ENCODE measurements around the gene SLA2.
A peak's percentile ranks its signal among the peaks of the same experiment; 100 is the strongest.

Gene SLA2

DNA sequence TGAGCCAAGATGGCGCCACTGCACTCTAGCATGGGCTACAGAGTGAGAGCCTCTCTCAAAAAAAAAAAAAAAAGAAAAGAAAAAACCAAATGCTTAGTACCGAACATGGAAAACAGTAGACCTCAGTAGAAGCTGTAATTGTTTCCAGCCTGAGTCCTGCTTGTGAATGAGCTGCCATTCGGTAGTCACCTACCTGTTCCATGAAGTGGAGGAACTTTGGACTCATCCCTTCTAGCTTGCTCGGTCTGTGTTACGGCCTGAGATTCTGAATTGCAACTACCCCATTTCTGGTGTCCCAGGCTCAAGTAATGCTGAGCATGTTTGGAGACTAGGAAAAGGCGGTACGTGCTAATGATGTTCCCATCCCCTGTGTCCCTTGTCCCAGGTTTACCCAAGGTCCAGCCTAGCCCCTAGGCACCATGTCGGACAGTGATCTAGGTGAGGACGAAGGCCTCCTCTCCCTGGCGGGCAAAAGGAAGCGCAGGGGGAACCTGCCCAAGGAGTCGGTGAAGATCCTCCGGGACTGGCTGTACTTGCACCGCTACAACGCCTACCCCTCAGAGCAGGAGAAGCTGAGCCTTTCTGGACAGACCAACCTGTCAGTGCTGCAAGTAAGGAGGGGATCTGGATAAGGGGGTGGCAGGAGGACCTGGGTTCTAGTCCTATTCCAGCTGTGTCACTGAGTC is 67.5 kb downstream of the SLA2 start:
- Histone ChIP-seq H3K79me2 (ENCODE audit: insufficient read depth, low read length) (peaks cover 57% of the 10 kb centered on the region), H3K9ac (ENCODE audit: low read depth, low read length, poor library complexity, severe bottlenecking) (no peak overlapping the region), H3K4me1 (ENCODE audit: insufficient read depth, low read length, poor library complexity, severe bottlenecking) (peaks cover 29% of the 10 kb centered on the region), H4K20me1 (ENCODE audit: insufficient read depth, low read length, poor library complexity, severe bottlenecking) (peaks cover 38% of the 10 kb centered on the region), H3K4me3 (ENCODE audit: low read length, poor library complexity, severe bottlenecking) (no peak overlapping the region), H3F3A (ENCODE audit: low read depth) (no peaks in the 10 kb centered on the region), H3K4me2 (ENCODE audit: low read depth, low read length, poor library complexity, severe bottlenecking) (peak overlapping the region; percentile 11), H3K36me3 (ENCODE audit: insufficient read depth, low read length) (peaks cover 47% of the 10 kb centered on the region; the same call in 1 of the 2 replicates), H3K9me2 (replicated peaks; ENCODE audit: low read depth, low read length) (no peaks in the 10 kb centered on the region), H2AFZ (ENCODE audit: low read length) (no peak overlapping the region), H3K27me3 (ENCODE audit: insufficient read depth, low read length, poor library complexity, severe bottlenecking) (peaks cover 6% of the 10 kb centered on the region), H3K9me3 (ENCODE audit: insufficient read depth, low read depth, low read length) (no peaks in the 10 kb centered on the region)
- TF ChIP-seq, protein P1, sequence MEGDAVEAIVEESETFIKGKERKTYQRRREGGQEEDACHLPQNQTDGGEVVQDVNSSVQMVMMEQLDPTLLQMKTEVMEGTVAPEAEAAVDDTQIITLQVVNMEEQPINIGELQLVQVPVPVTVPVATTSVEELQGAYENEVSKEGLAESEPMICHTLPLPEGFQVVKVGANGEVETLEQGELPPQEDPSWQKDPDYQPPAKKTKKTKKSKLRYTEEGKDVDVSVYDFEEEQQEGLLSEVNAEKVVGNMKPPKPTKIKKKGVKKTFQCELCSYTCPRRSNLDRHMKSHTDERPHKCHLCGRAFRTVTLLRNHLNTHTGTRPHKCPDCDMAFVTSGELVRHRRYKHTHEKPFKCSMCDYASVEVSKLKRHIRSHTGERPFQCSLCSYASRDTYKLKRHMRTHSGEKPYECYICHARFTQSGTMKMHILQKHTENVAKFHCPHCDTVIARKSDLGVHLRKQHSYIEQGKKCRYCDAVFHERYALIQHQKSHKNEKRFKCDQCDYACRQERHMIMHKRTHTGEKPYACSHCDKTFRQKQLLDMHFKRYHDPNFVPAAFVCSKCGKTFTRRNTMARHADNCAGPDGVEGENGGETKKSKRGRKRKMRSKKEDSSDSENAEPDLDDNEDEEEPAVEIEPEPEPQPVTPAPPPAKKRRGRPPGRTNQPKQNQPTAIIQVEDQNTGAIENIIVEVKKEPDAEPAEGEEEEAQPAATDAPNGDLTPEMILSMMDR (conservative IDR thresholded peaks at IDR 0.05; ENCODE audit: low read length), result no peak
- no peak for TF ChIP-seq EZH2phosphoT487 (IDR thresholded peaks at IDR 0.05; ENCODE audit: borderline replicate concordance)

DNA sequence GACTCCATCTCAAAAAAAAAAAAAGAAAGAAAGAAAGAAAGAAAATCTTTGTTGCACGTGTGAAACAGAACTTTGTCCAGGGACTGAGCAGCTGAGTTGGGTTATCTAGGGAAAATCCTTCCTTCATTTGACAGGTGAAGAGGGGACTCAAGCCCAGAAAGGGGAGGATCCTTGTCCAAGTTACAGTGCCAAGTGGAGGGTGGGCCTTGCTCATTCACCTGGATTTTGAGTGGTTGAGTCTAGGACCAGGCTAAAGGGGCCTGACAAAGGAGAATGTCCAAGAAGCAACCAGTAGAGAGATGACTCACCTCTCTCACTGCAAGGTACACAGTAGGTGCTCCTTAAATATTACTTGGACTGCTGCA is 69.9 kb downstream of the SLA2 start:
- Histone ChIP-seq H3K9ac (ENCODE audit: low read depth, low read length, poor library complexity, severe bottlenecking) (no peak overlapping the region), H3K36me3 (ENCODE audit: insufficient read depth, low read length) (peaks cover 26% of the 10 kb centered on the region; the same call in 1 of the 2 replicates), H3K4me2 (ENCODE audit: low read depth, low read length, poor library complexity, severe bottlenecking) (peak overlapping the region; percentile 89), H2AFZ (ENCODE audit: low read length) (no peak overlapping the region), H4K20me1 (ENCODE audit: insufficient read depth, low read length, poor library complexity, severe bottlenecking) (peaks cover 38% of the 10 kb centered on the region), H3K4me1 (ENCODE audit: insufficient read depth, low read length, poor library complexity, severe bottlenecking) (peaks cover 41% of the 10 kb centered on the region), H3K9me2 (replicated peaks; ENCODE audit: low read depth, low read length) (no peaks in the 10 kb centered on the region), H3K4me3 (ENCODE audit: low read length, poor library complexity, severe bottlenecking) (peak overlapping the region; percentile 99), H3K27me3 (ENCODE audit: insufficient read depth, low read length, poor library complexity, severe bottlenecking) (peaks cover 6% of the 10 kb centered on the region), H3K79me2 (ENCODE audit: insufficient read depth, low read length) (peaks cover 57% of the 10 kb centered on the region), H3K9me3 (ENCODE audit: insufficient read depth, low read depth, low read length) (no peaks in the 10 kb centered on the region), H3F3A (ENCODE audit: low read depth) (peaks cover 18% of the 10 kb centered on the region)
- TF ChIP-seq EZH2phosphoT487 (IDR thresholded peaks at IDR 0.05; ENCODE audit: borderline replicate concordance), result no peak
- TF ChIP-seq, protein P1 (conservative IDR thresholded peaks at IDR 0.05; ENCODE audit: low read length), result no peak

DNA sequence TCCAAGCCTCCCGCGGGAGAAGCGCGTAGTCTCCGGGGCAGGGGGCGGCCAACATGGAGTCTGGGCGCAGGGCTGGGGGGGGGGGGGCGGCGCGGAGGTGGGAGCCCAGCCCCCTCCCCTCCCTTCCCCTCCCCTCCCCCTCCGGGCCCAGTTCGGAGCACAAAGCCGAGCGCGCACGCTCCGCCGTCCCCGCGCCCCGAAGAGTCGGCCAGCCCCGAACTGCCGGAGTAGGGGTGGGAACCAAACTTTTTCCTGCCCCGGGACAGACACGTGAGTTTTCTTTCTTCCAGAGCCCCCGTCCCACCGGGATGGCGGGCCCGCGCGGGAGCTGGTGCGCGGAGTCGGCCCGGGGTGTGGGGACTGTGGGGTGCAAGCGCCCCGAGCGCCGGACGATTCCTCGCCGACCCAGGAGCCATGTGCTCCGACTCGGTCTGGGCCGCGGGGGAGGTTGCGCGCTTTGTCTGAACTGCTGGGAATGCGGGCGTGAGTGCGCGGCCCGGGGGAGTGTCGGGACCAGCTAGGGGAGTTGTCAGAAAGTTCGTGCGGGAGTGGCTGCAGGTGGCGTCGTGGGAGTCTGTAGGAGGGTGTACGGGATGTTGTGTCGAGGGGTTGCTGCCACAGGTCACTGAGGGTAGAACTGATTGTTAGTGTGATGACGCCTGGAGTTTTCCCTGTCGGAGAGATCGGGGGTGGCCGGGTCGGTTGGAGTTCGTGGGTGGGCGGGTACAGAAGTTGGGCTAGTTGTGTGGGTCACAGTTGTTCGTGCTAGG is 71.4 kb downstream of the SLA2 start:
- H3K9me3 ChIP-seq (ENCODE audit: insufficient read depth, low read depth, low read length), result no peaks in the 10 kb centered on the region
- H3K27me3 ChIP-seq (ENCODE audit: insufficient read depth, low read length, poor library complexity, severe bottlenecking), result peaks cover 6% of the 10 kb centered on the region
- peaks cover 41% of the 10 kb centered on the region for H3K4me1 ChIP-seq (ENCODE audit: insufficient read depth, low read length, poor library complexity, severe bottlenecking)
- H3F3A ChIP-seq (ENCODE audit: low read depth), result peaks cover 18% of the 10 kb centered on the region
- TF ChIP-seq EZH2phosphoT487 (IDR thresholded peaks at IDR 0.05; ENCODE audit: borderline replicate concordance), result no peak
- TF ChIP-seq, protein P1 (conservative IDR thresholded peaks at IDR 0.05; ENCODE audit: low read length), result no peak
- peaks cover 13% of the 10 kb centered on the region; the same call in 1 of the 2 replicates for H3K36me3 ChIP-seq (ENCODE audit: insufficient read depth, low read length)
- H3K4me3 ChIP-seq (ENCODE audit: low read length, poor library complexity, severe bottlenecking), result peak overlapping the region; percentile 99
- peaks cover 34% of the 10 kb centered on the region for H4K20me1 ChIP-seq (ENCODE audit: insufficient read depth, low read length, poor library complexity, severe bottlenecking)
- H3K79me2 ChIP-seq (ENCODE audit: insufficient read depth, low read length), result peaks cover 54% of the 10 kb centered on the region
- H2AFZ ChIP-seq (ENCODE audit: low read length), result peak overlapping the region; percentile 81
- no peaks in the 10 kb centered on the region for H3K9me2 ChIP-seq (replicated peaks; ENCODE audit: low read depth, low read length)
- peak overlapping the region; percentile 89 for H3K4me2 ChIP-seq (ENCODE audit: low read depth, low read length, poor library complexity, severe bottlenecking)
- H3K9ac ChIP-seq (ENCODE audit: low read depth, low read length, poor library complexity, severe bottlenecking), result peak overlapping the region; percentile 100

Measured in Loucy (cell line).